NCI-H146 treated with DMSO at 0.1 percent for 48 hours (cell line): ENCODE measurements around the gene TMEM190.
"Not testable (repeated sequence)": the region's sequence is repeated elsewhere in the genome, so short reads cannot be mapped to it uniquely, and the experiment has no call there.

Experiments
- DNase-seq: peaks from one replicate; lab custom pipeline; 2025; ENCODE audit not compliant: unreplicated experiment; lab: John Stamatoyannopoulos, UW

The TMEM190 gene

DNA sequence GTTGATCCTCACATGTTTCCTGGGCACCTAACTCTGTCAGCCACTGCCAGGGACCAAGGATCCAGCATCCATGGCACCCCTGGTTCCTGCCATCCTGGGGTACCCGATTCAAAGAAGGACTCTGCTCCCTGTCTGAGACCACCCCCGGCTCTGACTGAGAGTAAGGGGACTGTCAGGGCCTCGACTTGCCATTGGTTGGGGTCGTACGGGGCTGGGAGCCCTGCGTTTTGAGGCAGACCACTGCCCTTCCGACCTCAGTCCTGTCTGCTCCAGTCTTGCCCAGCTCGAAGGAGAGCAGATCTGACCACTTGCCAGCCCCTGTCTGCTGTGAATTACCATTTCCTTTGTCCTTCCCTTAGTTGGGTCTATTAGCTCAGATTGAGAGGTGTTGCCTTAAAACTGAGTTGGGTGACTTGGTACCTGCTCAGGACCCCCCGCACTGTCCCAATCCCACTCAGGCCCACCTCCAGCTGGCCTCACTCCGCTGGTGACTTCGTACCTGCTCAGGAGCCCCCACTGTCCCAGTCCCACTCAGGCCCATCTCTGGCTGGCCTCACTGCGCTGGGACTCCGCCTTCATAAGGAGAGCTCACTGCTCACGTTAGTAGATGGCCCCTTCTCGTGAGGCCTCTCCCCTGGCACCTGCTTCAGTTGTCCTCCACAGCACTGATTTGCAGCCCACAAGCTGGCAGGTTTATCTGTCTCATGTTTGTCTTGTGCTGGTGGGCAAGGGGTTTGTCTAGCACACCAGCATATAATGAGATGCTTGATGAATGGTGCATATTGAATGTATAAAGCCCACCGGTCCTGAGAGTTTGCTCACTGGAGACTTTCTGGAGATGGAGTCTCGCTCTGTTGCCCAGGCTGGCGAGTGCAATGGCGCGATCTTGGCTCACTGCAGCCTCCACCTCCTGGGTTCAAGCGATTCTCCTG is 13.0 kb downstream of the TMEM190 start:
- no peak for DNase-seq

DNA sequence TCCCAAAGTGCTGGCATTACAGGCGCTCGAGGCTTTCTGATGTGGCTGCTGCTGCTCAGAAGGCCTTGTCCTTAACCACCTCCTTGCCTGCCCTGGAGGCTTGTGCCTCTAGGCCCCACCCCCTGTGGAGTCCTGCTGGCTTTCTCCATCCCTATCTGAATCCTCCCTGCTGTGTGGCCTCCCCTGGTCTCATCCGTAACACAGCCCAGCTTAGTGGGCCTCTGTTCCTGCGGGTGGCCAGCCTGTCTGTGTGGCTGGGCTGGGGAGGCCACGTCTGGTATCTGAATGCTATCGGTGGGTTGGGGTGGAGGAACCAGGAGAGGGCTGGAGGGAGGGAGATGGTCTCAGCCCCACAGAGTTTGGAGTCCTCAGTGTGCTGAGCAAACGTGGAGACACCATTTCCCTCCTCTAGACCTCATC is 13.8 kb downstream of the TMEM190 start:
- DNase-seq, result peak; percentile 25

DNA sequence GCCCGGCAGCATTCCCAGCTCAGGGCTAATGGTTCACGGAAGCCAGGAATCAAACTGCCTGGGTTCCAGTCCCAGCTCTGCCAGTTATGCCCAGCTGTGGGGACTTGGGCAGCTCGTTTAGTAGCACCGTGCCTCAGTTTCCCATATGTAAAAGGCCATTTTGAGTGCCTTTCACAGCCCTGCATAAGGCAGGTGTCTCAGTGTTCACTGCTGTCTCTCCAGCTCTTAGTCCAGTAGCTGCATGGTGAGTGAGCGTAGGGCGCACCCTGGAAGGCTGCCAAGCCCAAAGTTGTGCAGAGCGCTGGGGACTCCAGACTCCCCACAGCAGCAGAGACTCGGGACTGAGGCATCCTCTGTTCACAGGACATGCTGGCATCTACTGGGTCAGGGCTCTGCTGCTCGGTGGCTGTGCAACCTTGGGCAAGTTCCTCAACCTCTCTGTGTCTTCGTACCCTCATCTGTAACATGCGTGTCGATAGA is 14.6 kb downstream of the TMEM190 start:
- no peak for DNase-seq

DNA sequence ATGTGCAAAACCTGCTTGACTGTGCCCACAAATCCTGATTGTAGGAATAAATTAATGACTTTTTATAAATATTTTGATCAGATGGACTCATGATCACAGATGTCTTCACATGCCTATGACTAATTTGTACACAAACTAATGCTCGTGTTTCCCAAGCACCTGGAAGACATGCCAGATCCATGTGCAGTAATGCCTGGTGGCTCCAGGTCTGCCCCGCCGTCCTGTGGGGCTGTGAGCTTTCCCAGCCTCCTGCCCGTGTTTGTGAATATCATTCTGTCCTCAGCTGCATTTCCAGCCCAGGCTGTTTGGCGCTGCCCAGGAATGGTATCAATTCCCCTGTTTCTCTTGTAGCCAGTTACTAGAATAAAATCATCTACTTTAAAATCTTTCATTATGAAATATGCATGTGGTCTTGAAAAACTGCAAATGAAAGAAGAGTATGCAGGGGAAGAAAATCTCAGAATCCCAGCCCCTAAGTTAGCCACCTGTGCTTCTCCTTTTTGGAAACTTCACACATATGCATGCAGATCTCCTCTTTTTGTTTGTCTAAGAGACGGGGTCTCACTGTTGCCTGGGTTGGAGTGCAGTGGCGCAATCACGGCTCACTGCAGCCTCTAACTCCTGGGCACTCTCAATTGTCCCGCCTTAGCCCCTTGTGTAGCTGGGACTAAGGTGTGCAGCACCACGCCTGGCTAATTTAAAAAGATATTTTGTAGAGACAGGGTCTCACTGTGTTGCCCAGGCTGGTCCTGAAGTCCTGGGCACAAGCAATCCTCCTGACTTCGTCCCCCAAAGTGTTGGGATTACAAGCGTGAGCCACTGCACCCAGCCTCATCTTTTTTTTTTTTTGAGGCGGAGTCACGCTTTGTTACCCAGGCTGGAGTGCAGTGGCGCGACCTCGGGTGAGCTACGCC is 15.3 kb downstream of the TMEM190 start:
- DNase-seq, result no peak

DNA sequence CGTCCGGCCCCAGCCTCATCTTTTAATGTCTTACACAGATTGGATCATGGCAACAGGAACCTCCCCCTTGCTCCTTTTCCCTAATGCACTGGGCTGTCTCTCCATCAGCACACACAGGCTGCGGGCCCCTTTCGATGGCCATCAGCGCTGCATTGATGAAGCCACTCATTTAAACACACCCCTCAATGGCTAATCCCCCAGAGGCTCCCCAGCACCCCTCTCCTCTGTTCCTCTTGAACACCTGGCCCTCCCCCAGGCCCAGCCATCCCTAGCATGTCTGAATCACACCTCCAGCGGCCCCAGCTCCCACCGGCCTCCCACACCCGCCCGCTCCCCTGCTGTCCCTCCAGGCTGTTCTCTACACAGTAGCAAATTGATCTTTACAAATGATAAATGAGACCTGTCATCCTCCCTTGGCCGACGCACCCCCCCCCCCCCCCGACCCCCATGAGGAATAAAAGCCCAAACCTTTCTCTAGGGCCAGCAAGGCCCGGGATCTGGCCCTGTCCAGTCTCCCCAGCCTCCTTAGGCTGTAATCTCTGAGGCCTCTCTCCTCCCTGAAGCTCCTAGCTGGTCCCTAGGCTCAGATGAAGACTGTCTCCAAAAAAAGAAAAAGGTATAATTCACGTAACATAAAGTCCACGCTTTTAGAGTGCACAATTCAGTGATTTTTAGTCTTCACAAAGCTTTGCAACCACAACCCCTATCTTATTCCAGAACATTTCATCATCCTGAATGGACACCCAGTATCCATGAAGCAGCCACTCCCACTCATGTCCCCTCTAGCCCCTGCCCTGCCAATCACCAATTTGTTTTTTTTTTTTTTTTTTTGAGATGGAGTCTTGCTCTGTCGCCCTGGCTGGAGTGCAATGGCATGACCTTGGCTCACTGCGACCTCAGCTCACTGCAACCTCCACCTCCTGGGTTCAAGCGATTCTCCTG is 16.5 kb downstream of the TMEM190 start:
- DNase-seq, result no peak

DNA sequence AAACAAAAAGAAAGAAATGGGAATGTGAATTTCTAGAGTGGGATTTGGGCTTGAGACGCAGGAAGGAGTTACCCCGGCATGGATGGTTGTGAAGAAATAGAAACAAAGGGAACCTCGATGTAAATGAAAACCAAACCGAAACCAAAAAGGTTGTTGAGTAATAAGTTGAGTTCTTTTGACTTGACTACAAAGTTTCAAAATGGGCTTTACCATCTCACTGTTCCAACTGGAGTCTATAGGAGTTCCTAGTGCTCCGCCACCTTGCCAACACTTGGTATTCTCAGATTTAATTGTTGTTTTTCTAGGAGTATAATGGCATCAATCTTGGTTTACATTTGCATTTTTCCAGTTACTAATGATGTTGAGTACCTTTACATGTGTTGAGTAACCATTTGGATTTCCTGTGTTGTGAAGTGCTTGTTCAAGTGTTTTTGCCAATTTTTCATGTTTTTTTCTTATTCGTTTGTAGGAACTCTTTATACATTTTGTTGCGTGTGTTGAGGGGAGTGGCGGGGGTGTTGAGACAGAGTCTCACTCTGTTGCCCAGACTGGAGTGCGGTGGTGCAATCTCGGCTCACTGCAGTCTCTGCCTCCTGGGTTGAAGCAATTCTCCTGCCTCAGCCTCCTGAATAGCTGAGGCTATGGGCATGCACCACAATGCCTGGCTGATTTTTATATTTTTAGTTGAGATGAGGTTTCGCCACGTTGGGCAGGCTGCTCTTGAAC is 21.7 kb downstream of the TMEM190 start:
- no peak for DNase-seq

DNA sequence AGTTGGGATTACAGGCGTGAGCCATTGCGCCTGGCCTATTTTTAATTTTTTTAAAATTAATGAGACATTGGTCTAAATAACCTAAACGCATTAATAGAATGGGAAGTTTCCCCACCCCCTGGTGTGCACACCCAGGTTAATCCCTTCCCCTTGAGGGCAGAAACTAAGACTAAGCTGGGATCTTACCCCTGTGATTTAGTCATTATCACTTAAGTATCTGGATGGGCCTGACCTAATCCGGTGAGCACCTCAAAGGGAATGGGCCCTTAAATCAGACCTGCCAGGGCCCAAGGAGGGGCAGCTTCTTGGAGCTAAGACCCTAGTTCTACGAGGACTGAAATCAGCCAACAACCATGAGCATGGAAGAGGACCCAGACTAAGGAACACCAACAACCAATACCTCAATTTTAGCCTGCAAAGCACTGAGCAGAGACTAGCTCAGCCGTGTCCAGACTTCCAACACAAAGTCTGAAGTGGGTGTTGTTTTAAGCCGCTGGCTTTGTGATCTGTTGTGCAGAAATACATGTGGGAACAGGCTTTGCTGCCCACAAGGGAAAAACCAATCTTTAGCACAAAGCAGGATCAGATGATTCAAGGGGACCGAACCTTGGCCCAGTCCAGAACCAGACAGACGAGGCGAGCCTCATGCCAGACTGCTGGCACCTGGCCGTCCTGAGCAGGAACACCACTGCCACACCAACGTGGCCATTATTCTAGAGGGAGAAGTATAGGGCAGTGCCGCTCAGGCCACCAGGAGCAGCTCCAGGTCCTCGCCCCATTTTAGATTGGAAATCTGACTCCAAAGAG is 23.9 kb downstream of the TMEM190 start:
- no peak for DNase-seq

DNA sequence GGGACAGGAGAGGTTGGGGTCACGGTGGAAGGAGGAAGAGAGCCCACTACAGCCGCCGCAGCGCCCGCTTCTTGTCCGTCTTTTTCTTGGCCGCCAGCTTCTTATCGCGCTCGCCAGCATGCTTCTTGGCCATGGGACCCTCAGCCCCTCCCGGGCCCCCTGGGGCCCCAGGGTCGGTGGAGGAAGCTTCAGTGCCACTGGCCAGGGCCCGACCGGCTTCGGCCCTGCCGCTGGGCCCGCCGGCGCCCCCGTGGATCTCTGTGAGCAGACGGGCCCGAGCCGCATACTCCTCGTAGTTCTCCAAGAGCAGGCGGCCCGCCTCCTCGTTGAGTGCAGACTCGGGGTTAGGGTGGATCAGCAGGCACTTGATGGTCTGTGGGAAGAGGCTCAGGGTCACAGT is 24.8 kb downstream of the TMEM190 start:
- not testable (repeated sequence) for DNase-seq

DNA sequence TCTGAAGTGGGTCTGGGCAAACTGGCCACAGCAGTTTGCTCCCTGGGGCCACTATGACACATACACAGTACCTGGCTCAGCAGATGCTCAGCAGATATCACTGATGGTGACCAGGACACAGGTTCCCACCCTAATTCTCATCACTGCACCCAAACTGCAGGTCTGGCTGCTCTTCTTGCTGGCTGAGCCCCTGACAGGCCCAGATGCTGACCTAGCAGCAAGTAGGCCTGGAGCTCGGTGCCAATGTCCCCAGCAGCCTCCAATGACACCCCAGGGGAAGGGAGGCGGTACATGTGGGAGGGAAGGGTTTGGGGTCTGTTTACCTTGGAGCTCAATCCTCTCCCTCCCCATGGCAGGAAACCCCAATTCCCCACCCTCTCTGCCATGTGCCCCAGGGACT is 25.9 kb downstream of the TMEM190 start:
- no peak for DNase-seq

DNA sequence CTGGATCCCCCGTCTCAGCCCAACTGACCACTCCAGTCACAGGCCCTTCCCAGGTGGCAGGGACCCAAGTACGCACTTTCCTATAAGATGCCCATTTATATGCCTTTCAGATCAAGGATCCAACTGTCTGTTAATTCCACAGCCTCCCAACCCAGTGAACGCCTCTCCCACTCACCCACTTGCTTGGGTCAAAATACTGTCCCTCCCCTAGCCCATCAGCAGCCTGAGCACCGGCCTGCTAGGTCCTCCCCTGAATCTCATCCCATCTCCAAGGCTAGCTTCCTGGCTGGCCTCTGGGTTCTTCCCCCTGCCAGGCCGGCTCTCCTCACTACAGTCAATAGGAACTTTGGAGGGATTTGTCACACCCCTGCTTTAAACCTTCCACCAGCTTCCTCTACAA is 29.0 kb downstream of the TMEM190 start:
- no peak for DNase-seq

DNA sequence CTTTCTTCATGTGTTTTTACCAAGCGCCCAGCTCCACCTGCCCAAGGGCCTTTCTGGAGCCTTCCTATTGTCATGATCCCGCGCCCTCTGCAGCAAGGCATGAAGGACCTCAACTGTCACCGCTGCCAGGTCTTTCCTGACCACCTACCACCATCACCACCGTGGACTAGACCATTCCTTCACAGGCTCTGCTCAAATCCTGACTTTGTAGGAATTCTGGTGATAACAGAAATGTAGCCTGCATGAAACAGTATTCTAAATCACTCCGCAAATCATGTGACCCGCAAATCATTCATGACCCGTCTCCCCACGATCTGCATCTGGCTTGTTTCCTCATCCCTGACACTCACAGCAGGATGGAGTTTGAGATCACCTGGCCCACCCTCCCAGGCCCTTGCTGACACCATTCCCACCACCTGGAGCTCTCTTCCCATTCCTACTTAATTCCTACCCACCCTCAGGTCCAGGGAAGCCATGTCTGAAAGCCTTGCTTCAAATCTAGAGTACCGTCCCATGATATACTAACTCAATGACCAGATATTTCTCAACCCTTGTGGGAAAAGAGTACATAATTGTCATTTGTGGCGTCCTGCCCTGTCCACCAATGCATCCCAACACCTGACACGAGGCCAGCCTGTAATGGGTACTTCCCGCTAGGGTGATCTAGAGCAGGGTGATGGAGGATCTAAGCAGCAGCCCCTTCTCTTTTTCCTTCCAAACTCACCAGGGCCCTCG is 29.6 kb downstream of the TMEM190 start:
- no peak for DNase-seq

DNA sequence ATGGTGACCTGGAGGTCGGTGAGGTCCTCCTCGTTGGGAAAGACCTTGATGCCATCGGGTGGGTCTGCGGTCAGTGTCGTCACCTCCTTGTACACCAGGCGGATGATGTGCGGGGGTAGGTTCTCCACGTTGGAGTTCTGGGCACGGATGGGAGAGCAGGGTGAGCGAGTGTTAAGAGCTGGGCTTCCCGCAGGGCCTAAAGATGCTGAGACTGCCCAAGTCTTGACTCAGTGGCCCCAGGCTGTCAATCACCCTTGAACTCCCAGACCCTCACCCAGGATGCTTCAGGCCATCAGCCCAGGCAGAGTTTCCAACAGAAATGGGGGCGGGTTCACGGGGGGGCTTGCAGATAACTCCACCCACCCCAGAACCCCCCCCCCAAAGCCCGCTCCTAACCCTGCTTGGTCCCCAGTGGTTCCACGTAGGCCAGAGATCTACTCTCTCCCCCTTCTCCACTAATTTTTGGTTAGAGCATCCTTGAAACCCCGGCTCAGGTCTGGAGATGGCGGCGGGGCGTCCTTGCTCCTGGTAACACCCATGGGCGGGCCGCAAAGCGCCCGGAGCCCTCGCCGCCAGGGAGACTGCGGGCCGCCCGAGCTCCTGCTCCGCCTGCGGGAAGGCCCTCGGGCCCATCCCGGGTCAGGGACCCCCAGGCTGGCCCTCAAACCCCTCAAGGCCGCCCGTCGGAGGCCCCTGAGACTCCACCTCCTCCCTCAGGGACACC is 30.4 kb downstream of the TMEM190 start:
- DNase-seq, result no peak

DNA sequence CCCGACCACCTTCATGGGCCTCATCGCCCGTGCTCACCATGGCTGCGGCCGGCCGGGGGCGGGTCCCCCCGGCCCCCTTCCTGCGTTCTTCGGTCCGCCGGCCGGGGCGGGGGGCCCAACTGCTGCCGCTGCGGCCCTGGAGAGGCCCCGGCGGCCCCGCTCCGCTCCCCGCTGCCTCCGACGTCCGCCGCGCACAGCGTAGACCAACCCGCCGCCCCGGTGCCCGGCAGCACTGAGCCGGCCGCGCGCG is 30.8 kb downstream of the TMEM190 start, which contains the start of gene UBE2S:
UBE2S (minus strand) TSS at position 239 of the 250 bp plus-strand sequence; CDS start at position 40, 199 bp downstream.
- DNase-seq, result not testable (repeated sequence)

DNA sequence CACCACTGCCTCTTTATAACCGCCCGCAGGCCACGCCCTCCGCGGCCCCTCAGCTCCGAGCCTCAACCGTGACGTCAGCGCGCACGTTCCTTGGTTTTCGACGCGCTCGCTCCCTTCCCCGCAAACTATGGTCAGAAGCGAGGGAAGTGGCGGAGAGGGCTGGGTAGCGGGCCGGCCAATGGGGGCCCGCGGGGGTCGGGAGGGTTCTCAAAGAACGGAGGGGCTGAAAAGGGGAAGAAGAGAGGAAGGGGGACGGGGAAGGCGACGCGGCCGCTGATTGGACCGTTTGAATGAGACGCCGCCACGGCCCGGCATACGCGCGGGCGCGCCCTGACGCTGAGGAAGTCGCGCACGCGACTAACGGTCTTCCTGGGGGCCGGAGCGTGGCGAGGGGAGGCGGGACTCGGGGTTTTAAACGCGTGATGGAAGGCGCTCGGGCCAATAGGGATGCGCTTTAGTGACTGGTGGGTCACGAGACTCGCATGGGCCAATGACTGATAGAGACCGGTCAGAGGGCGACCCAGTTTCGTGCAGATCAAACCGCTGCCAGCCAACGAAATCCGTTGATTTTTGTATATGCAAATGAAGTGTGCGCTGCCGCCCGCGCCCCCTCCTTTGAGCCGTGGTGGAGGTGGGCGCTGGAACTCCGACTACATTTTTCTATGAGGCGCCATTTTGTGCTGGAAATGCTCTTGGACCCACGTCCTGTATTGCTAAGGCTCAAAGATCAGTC is 31.3 kb downstream of the TMEM190 start:
- DNase-seq, result peak; percentile 99

DNA sequence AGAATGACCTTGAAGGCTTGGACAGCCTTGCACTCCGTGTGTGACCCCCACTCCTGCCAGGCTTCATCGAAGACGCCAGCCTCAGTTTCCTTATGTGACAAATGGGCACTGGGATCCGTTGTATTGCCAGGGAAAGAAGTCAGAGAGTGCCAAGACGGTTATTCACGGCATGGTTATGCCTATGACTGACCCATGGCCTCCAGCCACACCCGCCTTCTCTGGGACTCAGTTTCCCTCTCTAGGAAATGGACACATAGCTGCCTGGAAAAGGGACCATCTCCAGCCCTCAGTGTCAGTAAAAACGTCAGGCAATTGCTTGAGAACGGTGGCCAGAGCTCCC is 31.9 kb downstream of the TMEM190 start:
- DNase-seq, result no peak

DNA sequence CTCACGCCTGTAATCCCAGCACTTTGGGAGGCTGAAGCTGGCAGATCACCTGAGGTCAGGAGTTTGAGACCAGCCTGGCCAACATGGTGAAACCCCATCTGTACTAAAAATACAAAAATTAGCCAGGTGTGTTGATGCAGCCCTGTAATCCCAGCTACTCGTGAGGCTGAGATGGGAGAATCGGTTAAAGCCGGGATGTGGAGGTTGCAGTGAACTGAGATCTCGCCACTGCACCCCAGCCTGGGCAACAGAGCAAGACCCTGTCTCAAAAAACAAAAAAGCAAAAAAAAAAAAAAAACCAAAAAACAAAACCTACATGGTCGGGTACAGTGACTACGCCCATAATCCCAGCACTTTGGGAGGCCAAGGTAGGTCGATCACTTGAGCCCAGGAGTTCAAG is 32.6 kb downstream of the TMEM190 start:
- DNase-seq, result not testable (repeated sequence)

DNA sequence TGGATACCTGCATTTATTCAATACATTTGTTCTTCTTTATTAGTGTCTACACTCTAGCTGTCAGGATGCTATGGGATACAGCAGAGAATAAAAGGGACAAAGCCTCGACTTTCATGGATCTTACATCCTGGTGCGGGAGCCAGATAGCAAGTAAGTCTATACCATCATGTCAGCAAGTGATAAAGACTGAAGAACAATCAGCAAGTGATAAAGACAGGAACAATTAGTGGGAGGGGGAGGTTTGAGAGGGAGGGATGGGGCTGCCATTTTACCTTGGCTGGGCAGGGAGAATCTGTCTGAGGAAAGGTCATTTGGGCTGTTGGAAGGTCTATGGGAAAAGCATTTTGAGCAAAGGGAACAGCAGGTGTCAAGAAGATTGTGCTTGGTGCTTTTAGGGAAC is 33.5 kb downstream of the TMEM190 start:
- DNase-seq, result no peak
